Neutrophil (primary cell): Measurements from ENCODE around the gene SLC23A3.
A peak's percentile ranks its signal among the peaks of the same experiment; 100 is the strongest.

Experiments
- H3K27ac ChIP-seq: fragments of 200-600 bp; sonication (generic); 2 replicates; pipeline ENCODE4 v1.5.1; 2016; ENCODE audit warnings: mild to moderate bottlenecking, moderate library complexity
- H3K27me3 ChIP-seq: fragments of 200-600 bp; sonication (generic); 2 replicates; pipeline ENCODE4 v1.6.0; 2016; ENCODE audit warnings: mild to moderate bottlenecking
- H3K36me3 ChIP-seq: fragments of 200-600 bp; sonication (generic); 2 replicates; pipeline ENCODE4 v1.5.1; 2017
- H3K4me1 ChIP-seq, 2 experiments: fragments of 200-600 bp in 1 of 2; sonication (generic) in 1 of 2; 1 replicate in 1 of 2; 2 replicates in 1 of 2; pipeline versions ENCODE4 v1.5.1 to v1.6.1; 2013 to 2016; ENCODE audit warnings: low read depth in 1 of 2, low read length in 1 of 2, mild to moderate bottlenecking in 1 of 2, moderate library complexity in 1 of 2; ENCODE audit not compliant: control insufficient read depth in 1 of 2, insufficient read depth in 1 of 2
- H3K4me3 ChIP-seq, 2 experiments: fragments of 200-600 bp in 1 of 2; sonication (generic) in 1 of 2; 1 replicate in 1 of 2; 2 replicates in 1 of 2; pipeline ENCODE4 v1.5.1; 2013 to 2016; ENCODE audit warnings: low read depth in 1 of 2, low read length in 1 of 2, mild to moderate bottlenecking in 1 of 2, moderate library complexity in 1 of 2
- H3K9me3 ChIP-seq: fragments of 200-600 bp; sonication (generic); 2 replicates; pipeline ENCODE4 v1.5.1; 2016
- CTCF ChIP-seq: fragments of 200-600 bp; sonication (generic); IDR thresholded peaks from 2 replicates; pipeline ENCODE4 v1.5.1; 2016; ENCODE audit warnings: antibody characterized with exemption

The SLC23A3 gene

GRCh38 chr2:219175486-219175885 is 5.7 kb upstream of the SLC23A3 start:
- Histone ChIP-seq H3K4me3 (peak overlapping the region; percentile 84 to 95), H3K27me3 (no peaks in the 10 kb centered on the region), H3K9me3 (no peaks in the 10 kb centered on the region), H3K36me3 (peaks cover 49% of the 10 kb centered on the region), H3K4me1 (peaks cover 38 to 49% of the 10 kb centered on the region in 2 experiments), H3K27ac (peak overlapping the region; percentile 100)
- TF ChIP-seq CTCF: no peak

GRCh38 chr2:219174801-219175200 is 5.0 kb upstream of the SLC23A3 start:
- peaks cover 42% of the 10 kb centered on the region for H3K36me3 ChIP-seq
- H3K27me3 ChIP-seq: no peaks in the 10 kb centered on the region
- no peak for TF ChIP-seq CTCF
- H3K27ac ChIP-seq: no peak overlapping the region
- H3K4me1 ChIP-seq: peaks cover 31 to 42% of the 10 kb centered on the region in 2 experiments
- no peak overlapping the region for H3K4me3 ChIP-seq
- no peaks in the 10 kb centered on the region for H3K9me3 ChIP-seq

GRCh38 chr2:219174146-219174545 is 4.3 kb upstream of the SLC23A3 start:
- no peak for TF ChIP-seq CTCF
- H3K4me1 ChIP-seq: peaks cover 25 to 36% of the 10 kb centered on the region in 2 experiments

GRCh38 chr2:219173176-219173575 is 3.3 kb upstream of the SLC23A3 start:
- Histone ChIP-seq H3K27me3 (no peaks in the 10 kb centered on the region), H3K4me3 (no peak overlapping the region), H3K27ac (no peak overlapping the region), H3K4me1 (peaks cover 18 to 29% of the 10 kb centered on the region in 2 experiments), H3K36me3 (peaks cover 36% of the 10 kb centered on the region), H3K9me3 (no peaks in the 10 kb centered on the region)
- TF ChIP-seq CTCF: no peak

More at GRCh38 chr2:219174146-219174545, 4.3 kb upstream of the SLC23A3 start:
- H3K27me3 ChIP-seq: no peaks in the 10 kb centered on the region
- no peak overlapping the region for H3K4me3 ChIP-seq
- H3K36me3 ChIP-seq: peaks cover 36% of the 10 kb centered on the region
- no peaks in the 10 kb centered on the region for H3K9me3 ChIP-seq
- H3K27ac ChIP-seq: no peak overlapping the region

GRCh38 chr2:219172231-219173154 is 2.7 kb upstream of the SLC23A3 start:
- Histone ChIP-seq H3K9me3 (no peaks in the 10 kb centered on the region), H3K27ac (peak overlapping the region; percentile 59), H3K4me1 (peaks cover 18 to 27% of the 10 kb centered on the region in 2 experiments), H3K27me3 (no peaks in the 10 kb centered on the region), H3K4me3 (no peak overlapping the region), H3K36me3 (peaks cover 36% of the 10 kb centered on the region)
- no peak for TF ChIP-seq CTCF
